ENCODE data around the gene CZIB.

DNA sequence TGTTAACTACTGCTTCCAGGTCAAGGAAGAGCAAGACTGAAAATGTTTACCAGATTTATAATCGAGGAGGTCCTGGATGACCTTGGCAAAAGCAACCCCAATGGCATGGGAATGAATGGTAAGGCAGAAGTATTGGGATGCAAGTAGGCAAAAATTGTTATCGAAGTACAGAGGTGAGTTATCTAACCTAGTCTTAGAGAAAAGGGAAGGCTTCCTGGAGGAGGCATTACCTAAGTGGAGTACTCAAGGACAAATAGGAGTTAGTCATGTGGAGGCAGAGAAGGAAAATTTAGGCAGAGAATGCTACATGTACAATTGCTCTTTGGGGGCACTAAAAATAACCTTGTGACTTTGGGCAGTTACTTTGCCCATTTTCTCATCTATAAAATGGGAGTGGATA lies 21.4 kb upstream of the CZIB start:
- TF ChIP-seq POLR2A (IDR thresholded peaks at IDR 0.05; ENCODE audit: low read depth, low read length) (no peak), RFX5 (IDR thresholded peaks at IDR 0.05; ENCODE audit: low read depth, low read length) (no peak), RAD21 (IDR thresholded peaks at IDR 0.05; ENCODE audit: low read length) (no peak)
- TF ChIP-seq, protein P1, sequence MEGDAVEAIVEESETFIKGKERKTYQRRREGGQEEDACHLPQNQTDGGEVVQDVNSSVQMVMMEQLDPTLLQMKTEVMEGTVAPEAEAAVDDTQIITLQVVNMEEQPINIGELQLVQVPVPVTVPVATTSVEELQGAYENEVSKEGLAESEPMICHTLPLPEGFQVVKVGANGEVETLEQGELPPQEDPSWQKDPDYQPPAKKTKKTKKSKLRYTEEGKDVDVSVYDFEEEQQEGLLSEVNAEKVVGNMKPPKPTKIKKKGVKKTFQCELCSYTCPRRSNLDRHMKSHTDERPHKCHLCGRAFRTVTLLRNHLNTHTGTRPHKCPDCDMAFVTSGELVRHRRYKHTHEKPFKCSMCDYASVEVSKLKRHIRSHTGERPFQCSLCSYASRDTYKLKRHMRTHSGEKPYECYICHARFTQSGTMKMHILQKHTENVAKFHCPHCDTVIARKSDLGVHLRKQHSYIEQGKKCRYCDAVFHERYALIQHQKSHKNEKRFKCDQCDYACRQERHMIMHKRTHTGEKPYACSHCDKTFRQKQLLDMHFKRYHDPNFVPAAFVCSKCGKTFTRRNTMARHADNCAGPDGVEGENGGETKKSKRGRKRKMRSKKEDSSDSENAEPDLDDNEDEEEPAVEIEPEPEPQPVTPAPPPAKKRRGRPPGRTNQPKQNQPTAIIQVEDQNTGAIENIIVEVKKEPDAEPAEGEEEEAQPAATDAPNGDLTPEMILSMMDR (conservative IDR thresholded peaks at IDR 0.05; ENCODE audit: low read depth, low read length) = no peak

All from IMR-90 (cell line).